Ecto neural progenitor cell (in vitro differentiated cells): ENCODE data around the gene AGAP1.

Experiments used
- DNase-seq: peaks from one replicate; pipeline ENCODE4 v3.0.0-alpha.2; 2018; ENCODE audit warnings: low spot score

AGAP1 gene

DNA sequence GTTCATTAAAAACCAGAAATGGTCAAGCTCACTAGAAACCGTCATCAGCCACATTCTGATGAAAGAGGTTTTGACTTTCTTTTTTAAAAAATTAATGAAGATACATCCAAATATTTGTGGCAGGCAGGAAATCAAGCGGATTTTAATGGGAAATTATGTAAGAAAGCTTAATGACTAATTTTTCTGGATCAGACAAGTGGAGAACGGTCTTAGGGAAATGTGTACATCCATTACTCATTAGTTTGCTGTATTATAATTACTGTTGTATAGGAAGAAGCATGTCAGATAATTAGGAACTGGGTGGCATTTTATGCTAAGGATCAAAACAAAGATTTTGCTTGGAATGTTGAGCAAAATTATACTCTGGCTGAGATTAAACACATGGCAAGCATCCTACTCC lies 39.4 kb downstream of the AGAP1 start:
- DNase-seq, result no peak

DNA sequence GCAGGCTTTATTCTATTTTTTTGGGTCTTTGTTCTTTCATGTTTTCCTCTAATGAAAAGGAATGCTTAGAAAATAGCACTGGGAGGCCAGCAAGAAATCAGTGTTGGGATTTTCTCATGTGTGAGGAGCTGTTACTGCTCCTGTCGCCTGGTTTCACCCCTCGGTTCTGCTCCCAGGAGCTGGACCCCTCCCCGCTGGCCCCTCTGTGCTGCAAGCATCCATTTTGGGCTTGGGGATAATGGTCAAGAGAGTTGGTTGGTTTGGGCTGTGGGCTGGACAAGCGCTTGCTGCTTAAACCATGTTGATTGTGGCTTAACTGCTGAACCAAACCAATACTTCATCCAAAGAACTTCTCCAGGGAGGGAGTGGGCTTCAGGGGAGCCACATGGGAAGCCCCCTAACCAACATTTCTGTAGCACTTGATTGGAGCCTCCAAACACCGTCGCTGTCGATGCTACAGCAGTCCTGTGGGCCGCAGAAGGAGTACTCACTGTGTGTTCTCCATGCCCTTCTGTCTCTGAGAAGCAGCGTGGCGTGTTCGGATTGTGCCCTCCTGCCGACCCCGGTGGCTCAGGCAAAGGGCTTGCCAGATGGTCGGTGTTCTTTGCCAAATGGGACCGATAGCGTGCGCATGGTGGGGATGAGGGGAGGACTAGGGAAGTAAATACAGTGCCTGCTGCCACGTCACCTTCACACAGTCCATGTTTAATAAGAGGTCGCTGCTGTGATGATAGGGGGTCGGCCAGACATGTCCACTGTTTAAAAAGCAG lies 40.0 kb downstream of the AGAP1 start:
- no peak for DNase-seq

- no peak for DNase-seq
Measured at GRCh38 chr2:235534678-235535422, 41.0 kb downstream of the AGAP1 start.

DNA sequence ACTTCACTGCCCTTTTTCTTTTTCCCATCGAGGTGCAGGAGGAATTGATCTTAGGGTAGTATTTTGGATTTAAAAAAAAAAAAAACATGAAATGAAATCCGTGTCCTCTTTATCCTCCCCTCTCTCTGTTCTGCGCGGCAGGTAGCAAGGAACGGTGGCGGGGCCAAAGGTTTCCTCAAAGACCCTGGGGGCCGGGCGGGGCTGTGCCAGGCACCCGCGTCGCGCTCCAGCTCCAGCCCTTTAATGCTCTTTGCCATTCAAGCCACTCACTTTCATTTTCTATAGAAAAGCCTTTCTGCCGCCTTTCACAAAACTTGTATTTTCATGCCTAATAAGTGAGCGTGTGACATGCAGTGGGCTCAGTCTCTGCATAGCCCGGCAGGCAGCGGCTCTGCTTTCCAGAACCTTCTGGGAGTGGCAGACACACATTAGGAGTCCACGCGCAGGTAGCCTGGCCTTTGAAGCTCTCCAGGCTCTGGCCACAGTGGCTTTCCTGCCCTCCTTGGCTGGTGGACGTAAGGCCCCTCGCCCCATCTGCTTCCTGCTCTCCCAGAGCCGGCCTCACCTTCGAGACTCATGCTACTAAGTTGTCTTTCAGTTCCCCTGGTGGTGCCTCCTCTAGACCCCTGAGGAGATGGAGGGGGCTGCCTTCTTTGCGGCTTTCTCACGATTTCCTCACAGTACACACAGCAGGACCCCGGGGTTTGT lies 41.7 kb downstream of the AGAP1 start:
- no peak for DNase-seq

DNA sequence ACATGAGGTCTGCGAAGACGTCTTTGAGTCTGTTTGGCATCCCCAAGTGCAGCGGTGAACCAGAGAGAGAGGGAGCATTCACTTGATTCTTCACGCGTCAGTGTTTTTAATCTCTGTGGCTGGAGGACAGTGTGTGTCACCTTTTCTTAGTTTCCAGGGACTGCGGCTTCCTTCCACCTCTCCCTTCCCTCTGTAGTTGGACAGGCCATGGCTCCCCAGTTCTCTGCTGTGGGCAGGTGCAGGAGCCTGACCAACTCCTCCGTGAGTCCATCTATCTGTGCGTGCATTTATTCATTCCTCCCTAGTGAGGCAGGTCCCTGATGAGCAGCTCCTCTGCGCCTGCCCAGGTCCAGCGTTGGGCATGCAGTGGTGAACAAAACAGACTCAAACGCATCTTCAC lies 42.9 kb downstream of the AGAP1 start:
- DNase-seq, result no peak

DNA sequence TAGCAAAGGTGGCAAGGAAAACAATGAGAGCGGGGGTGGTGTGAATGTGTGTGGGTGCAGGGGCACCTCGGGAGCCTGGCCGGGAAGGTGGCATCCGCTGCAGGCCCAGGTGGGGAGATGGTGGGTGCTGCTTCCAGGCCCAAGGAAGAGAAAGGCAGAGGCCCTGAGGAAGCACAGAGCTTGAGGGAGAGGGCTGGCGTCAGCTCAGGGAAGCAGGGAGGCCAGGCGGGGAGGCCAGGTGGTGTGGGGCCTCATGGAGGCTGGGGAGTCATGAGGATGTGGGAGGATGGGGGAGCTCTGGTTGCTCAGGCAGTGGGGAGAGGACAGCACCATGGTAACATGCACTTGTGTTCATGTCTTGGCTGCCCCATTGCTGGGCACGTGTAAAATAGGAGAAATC lies 43.3 kb downstream of the AGAP1 start:
- DNase-seq, result no peak

GRCh38 chr2:235537587-235537986 lies 43.7 kb downstream of the AGAP1 start:
- DNase-seq, result no peak

- no peak for DNase-seq
Measured at GRCh38 chr2:235538144-235538639, 44.3 kb downstream of the AGAP1 start.

GRCh38 chr2:235538981-235539380 lies 45.1 kb downstream of the AGAP1 start:
- DNase-seq, result no peak

- no peak for DNase-seq
Measured at GRCh38 chr2:235539773-235540172, 45.9 kb downstream of the AGAP1 start.

GRCh38 chr2:235541016-235541415 lies 47.2 kb downstream of the AGAP1 start:
- no peak for DNase-seq

GRCh38 chr2:235541838-235542549 lies 48.2 kb downstream of the AGAP1 start:
- no peak for DNase-seq

DNA sequence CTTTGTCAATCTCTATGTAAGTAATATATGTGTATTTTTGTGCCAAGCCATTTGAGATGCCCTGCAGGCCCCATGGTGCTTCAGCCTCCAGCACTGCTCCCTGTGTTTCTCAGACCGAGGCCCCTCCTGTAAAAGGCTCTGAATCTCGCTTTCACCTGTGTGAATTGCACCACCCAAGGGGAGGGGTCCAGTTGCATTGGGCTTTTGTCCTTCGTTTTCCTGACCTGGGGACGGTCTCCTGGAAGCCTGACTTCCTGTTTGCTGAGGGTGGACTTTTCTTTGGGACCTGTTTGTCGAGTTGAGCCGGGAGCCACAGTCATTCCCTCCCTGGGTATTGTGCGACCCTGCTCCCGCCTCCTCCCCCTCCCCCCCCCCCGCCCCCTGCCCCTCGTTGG lies 48.9 kb downstream of the AGAP1 start:
- no peak for DNase-seq

- DNase-seq, result no peak
Measured at GRCh38 chr2:235543128-235543750, 49.4 kb downstream of the AGAP1 start.

DNA sequence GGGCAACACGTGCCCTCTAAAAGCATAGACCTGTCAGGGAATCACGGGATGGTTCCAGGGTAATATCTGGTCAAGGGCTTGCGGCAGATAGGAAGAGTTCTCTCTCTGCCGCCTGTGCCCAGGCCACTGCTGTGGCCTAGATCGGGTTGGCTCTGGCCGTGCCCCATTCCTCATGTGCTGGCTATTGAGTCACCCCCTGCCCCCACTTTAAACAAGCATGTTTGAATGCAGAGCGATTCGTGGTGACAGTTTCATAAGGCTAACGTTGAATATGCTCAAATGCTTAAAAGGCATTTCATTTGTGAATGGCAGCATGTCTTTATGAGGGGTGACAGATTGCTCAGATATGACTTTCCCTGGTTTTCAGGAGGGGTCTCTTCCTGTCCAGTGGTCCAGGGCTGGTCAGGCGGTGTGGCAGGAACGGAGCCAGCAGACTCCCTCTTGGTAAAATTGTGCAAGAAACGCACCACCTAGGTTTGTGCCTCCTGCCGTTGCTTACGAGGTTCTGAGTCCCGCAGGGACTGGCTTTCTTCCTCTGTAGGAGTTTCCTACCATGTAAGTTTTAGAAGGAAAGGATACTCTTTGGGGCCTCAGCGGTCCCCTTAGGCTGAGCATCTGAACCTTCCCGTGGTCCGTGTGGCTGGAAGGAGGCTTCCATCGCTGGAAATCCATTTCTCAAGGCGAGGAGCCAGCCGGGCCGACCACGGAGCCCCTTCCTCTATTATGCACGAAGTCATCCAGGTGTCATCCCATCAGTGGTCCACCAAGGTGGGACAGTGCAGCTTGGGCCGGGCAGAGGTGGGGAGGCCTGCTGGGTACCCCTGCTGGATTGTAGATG lies 50.2 kb downstream of the AGAP1 start:
- no peak for DNase-seq

GRCh38 chr2:235544689-235544969 lies 50.8 kb downstream of the AGAP1 start:
- no peak for DNase-seq

DNA sequence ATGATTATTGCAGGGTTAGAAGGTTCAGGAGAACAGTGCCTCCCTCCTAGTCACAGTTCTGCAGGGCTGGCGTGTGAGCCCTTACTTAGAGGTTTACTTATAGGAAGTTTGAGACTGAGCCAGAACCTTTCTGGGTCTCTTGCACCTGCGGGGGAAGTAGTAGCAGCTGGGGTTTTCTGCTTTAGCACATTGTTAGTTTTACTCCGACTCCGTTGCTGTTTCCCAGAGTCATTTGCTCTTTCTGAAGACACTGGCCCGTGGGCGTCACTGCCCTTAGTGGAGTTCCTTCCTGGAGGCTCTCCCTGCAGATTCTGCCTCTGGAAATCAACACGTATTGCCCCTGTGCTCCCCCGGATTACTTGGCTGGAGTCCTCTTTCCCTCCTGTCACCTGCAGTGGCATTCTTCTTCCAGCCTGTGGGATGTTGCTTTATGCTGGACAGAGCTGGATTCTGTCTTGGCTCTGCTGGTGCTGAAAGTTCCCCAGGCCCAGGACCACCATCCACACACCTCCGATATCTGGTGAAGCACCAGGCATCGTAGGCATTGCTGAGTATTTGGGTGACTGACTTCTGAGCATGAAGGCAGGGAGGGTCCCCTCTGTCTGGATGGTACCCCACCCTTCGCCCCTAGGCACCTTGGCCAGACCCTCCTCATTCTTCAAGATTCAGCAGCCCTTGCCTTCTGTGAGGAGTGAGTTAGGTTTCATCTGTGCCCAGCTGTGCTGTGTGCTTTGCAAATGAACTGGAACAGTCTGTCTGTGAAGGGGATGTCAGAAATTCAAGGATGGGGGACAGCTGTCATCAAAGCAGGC lies 51.7 kb downstream of the AGAP1 start:
- no peak for DNase-seq

- DNase-seq, result no peak
Measured at GRCh38 chr2:235546151-235546435, 52.2 kb downstream of the AGAP1 start.

- no peak for DNase-seq
Measured at GRCh38 chr2:235546436-235546835, 52.6 kb downstream of the AGAP1 start.

GRCh38 chr2:235549735-235550377 lies 56.0 kb downstream of the AGAP1 start:
- no peak for DNase-seq
